K562 (cell line): ENCODE results near the gene F12. TPM values are rescaled to one million over a fixed set of nuclear protein-coding genes. Genes with fewer than 3 reads are reported as not detected.

Experiments used
- BCL6 ChIP-seq: fragments of 250-450 bp; sonication (Bioruptor Pico); IDR thresholded peaks from 2 replicates; pipeline ENCODE4 v1.4.0; 2020
- FOXA3 ChIP-seq, 2 experiments: fragments of 450-650 bp in 1 of 2; sonication (generic) in 1 of 2; formaldehyde crosslinking; IDR thresholded peaks in 1 of 2; conservative IDR thresholded peaks in 1 of 2; 2 replicates each; pipeline versions ENCODE4 v1.4.0 to v1.8.0; 2020 to 2022; ENCODE audit warnings: mild to moderate bottlenecking in 2 of 2, missing genetic modification reagents in 1 of 2
- FUS ChIP-seq: fragments of 200-400 bp; formaldehyde crosslinking; optimal IDR thresholded peaks from 2 replicates; pipeline ENCODE3; 2017; ENCODE audit warnings: low read depth, low read length
- GATAD2A ChIP-seq: fragments of 450-650 bp; IDR thresholded peaks from 2 replicates; pipeline ENCODE4 v1.6.1; 2017
- HCFC1 ChIP-seq: IDR thresholded peaks from 2 replicates; pipeline ENCODE4 v1.6.1; 2012; ENCODE audit warnings: low read depth, low read length, improper control_type of control experiment
- HIVEP1 ChIP-seq: fragments of 250-450 bp; sonication (Bioruptor Pico); IDR thresholded peaks from 2 replicates; pipeline ENCODE4 v1.4.0; 2020; ENCODE audit warnings: mild to moderate bottlenecking
- IRF2 ChIP-seq: sonication (generic); formaldehyde crosslinking; IDR thresholded peaks from 2 replicates; pipeline ENCODE4 v1.8.1; 2022; ENCODE audit warnings: mild to moderate bottlenecking, missing genetic modification reagents
- PCBP1 ChIP-seq: fragments of 200-400 bp; formaldehyde crosslinking; IDR thresholded peaks from 2 replicates; pipeline ENCODE4 v1.6.1; 2018; ENCODE audit warnings: mild to moderate bottlenecking, low read depth, low read length; ENCODE audit not compliant: poor library complexity, severe bottlenecking
- RNF219 ChIP-seq: fragments of 250-450 bp; sonication (Bioruptor Pico); IDR thresholded peaks from 2 replicates; pipeline ENCODE4 v1.5.0; 2022; ENCODE audit warnings: mild to moderate bottlenecking
- SRSF9 ChIP-seq: fragments of 200-400 bp; formaldehyde crosslinking; IDR thresholded peaks from 2 replicates; pipeline ENCODE4 v1.6.1; 2017; ENCODE audit warnings: low read depth, low read length, borderline replicate concordance
- YBX1 ChIP-seq: fragments of 450-650 bp; IDR thresholded peaks from 2 replicates; pipeline ENCODE4 v1.7.1; 2016; ENCODE audit warnings: mild to moderate bottlenecking
- ZNF280A ChIP-seq: fragments of 450-650 bp; IDR thresholded peaks from 2 replicates; pipeline ENCODE4 v1.6.1; 2018; ENCODE audit warnings: mild to moderate bottlenecking, low read depth; ENCODE audit not compliant: partially characterized antibody
- ZNF518B ChIP-seq: fragments of 250-450 bp; sonication (Bioruptor Pico); IDR thresholded peaks from 2 replicates; pipeline ENCODE4 v1.5.0; 2021; ENCODE audit warnings: mild to moderate bottlenecking, moderate library complexity
- ZNF778 ChIP-seq: fragments of 450-650 bp; formaldehyde crosslinking; IDR thresholded peaks from 2 replicates; pipeline ENCODE4 v1.4.0; 2020; ENCODE audit warnings: mild to moderate bottlenecking, moderate library complexity
- ZSCAN29 ChIP-seq: fragments of 450-650 bp; IDR thresholded peaks from 2 replicates; pipeline ENCODE4 v1.6.1; 2017
- ZZZ3 ChIP-seq: fragments of 450-650 bp; IDR thresholded peaks from 2 replicates; pipeline ENCODE4 v1.6.1; 2016; ENCODE audit warnings: antibody characterized with exemption, mild to moderate bottlenecking, moderate library complexity
- polyA plus RNA-seq, 8 experiments: library from polyadenylated mRNA; depleted of rRNA in 4 of 8; stranded (reverse) in 5 of 8; unstranded in 3 of 8; fragments of >200 nt; fragmentation: Nextera tagmentation in 2 of 8; fragmentation: Illumina TruSeq in 1 of 8; extraction: Ambion mirVana in 2 of 8; extraction: Trizol in 1 of 8; gene quantifications; 2 replicates each; pipeline versions ENCODE4 v1.2.1 to v1.2.3, GENCODE V29; 2011 to 2014; ENCODE audit warnings: inconsistent platforms in 1 of 8, missing spikeins in 1 of 8
- total RNA-seq, 7 experiments: library from RNA; depleted of rRNA in 6 of 7; stranded (reverse); fragments of >200 nt in 6 of 7; fragmentation: Illumina TruSeq in 2 of 7; extraction: Trizol in 2 of 7; gene quantifications; 2 replicates each; pipeline versions ENCODE4 v1.2.1 to v1.2.3, GENCODE V29; 2011 to 2021; ENCODE audit warnings: low replicate concordance in 1 of 7
- TF ChIP-seq, protein P1 (sequence below): fragments of 450-650 bp; formaldehyde crosslinking; IDR thresholded peaks from 2 replicates; pipeline ENCODE4 v1.4.0; 2020; ENCODE audit warnings: mild to moderate bottlenecking, moderate library complexity
- TF ChIP-seq, protein P2 (sequence below): fragments of 450-650 bp; formaldehyde crosslinking; conservative IDR thresholded peaks from 2 replicates; pipeline ENCODE4 v1.4.0; 2022; ENCODE audit warnings: mild to moderate bottlenecking, missing genetic modification characterization

F12 gene
- total and polyA plus RNA-seq, 9 of the 15 experiments (the other 6 are each of a cell fraction or from before 2014, with no cell fraction given) = 0.59 to 18.3 (median 3.6) TPM

DNA sequence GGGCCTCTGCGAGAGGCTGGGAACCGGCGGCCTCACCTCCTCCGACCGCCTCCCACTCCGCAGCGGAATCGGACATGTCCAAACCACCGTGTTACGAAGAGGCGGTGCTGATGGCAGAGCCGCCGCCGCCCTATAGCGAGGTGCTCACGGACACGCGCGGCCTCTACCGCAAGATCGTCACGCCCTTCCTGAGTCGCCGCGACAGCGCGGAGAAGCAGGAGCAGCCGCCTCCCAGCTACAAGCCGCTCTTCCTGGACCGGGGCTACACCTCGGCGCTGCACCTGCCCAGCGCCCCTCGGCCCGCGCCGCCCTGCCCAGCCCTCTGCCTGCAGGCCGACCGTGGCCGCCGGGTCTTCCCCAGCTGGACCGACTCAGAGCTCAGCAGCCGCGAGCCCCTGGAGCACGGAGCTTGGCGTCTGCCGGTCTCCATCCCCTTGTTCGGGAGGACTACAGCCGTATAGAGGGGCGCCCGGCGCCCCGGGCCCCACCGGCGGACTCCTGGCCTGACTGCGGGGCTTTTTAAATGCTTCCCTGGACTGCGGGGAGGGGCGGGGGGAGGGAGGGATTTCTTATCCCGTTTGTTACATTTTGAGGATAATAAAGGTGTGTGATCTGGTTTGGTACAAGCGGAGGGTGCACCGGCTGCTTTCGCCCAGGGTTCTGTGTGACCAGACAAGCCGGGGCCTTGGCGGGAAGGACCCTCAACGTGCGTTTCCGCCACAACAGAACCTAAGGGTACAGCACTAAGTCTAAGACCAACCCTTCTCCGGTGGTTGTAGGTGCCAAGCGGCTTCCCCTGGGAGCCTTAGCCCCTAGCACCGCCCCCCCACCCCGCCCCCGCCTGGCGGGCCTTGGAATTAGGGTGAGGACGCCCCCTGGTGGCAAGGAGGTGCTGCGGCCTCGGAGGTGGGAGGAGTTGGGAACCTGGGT, 46.6 kb upstream of the F12 start (continued):
- TF ChIP-seq HCFC1 (peak; percentile 29; the same call in 1 of the 2 replicates), FUS (peak; percentile 0), FOXA3 (CRISPR knock-in tag; conservative IDR thresholded peaks at IDR 0.05 in 1 of 2, IDR thresholded peaks at IDR 0.05 in 1 of 2) (no peak), ZZZ3 (no peak), RNF219 (no peak), BCL6 (no peak), SRSF9 (no peak), GATAD2A (no peak), IRF2 (no peak), HIVEP1 (CRISPR knock-in tag) (no peak), YBX1 (no peak), ZNF778 (CRISPR knock-in tag) (no peak), PCBP1 (no peak), ZSCAN29 (no peak), ZNF518B (no peak), ZNF280A (no peak)
- TF ChIP-seq, protein P1, sequence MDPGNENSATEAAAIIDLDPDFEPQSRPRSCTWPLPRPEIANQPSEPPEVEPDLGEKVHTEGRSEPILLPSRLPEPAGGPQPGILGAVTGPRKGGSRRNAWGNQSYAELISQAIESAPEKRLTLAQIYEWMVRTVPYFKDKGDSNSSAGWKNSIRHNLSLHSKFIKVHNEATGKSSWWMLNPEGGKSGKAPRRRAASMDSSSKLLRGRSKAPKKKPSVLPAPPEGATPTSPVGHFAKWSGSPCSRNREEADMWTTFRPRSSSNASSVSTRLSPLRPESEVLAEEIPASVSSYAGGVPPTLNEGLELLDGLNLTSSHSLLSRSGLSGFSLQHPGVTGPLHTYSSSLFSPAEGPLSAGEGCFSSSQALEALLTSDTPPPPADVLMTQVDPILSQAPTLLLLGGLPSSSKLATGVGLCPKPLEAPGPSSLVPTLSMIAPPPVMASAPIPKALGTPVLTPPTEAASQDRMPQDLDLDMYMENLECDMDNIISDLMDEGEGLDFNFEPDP (CRISPR knock-in tag) = no peak
- TF ChIP-seq, protein P2, sequence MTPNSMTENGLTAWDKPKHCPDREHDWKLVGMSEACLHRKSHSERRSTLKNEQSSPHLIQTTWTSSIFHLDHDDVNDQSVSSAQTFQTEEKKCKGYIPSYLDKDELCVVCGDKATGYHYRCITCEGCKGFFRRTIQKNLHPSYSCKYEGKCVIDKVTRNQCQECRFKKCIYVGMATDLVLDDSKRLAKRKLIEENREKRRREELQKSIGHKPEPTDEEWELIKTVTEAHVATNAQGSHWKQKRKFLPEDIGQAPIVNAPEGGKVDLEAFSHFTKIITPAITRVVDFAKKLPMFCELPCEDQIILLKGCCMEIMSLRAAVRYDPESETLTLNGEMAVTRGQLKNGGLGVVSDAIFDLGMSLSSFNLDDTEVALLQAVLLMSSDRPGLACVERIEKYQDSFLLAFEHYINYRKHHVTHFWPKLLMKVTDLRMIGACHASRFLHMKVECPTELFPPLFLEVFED (CRISPR knock-in tag) = no peak
